PFSK-1 (cell line): Measurements from ENCODE around the gene CKMT2.

Source experiments
- POLR2AphosphoS5 ChIP-seq: IDR thresholded peaks from 2 replicates; pipeline ENCODE4 v1.6.1; 2012; ENCODE audit warnings: low read depth, mild to moderate bottlenecking, control low read depth, low read length, moderate library complexity
- SIN3A ChIP-seq: IDR thresholded peaks from 2 replicates; pipeline ENCODE4 v1.6.1; 2012; ENCODE audit warnings: mild to moderate bottlenecking, low read length, moderate library complexity, borderline replicate concordance; ENCODE audit not compliant: insufficient read depth
- TAF1 ChIP-seq: IDR thresholded peaks from 2 replicates; pipeline ENCODE4 v1.6.1; 2012; ENCODE audit warnings: low read length, control low read depth, borderline replicate concordance; ENCODE audit not compliant: insufficient read depth

DNA sequence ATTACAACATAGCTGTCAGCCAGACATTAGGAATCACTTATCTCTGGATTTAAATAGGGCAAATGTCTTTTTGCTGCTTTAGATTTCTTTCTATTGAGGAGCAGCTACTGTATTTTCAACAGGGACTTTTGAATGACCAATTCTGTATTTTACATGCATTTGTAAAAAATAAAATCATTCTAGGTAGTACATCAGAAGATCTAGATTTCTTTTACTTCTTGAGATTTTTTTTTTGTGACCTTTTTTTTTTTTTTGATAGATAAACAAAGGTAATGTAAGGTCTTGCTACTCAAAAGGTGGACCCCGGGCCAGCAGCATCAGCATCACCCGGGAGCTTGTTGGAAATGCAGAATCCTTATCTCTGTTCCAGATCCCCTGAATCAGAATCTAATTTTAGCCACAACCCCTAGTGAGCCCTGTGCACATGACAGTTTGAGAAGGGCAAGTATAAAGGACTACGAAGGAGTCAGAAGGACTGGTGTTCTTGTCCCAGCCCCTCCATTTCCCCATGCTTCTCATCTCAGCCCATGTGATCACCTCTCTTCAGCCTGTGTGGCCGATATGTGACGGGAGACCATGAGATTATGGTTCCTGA lies 37.7 kb upstream of the CKMT2 start:
- TF ChIP-seq POLR2AphosphoS5 (no peak), TAF1 (no peak), SIN3A (no peak)
